Pancreas (tissue), 10 donors: ENCODE results near the gene HAUS7. TPM values are rescaled to one million over a fixed set of nuclear protein-coding genes. Genes with fewer than 3 reads are reported as not detected.
A peak's percentile ranks its signal among the peaks of the same experiment; 100 is the strongest.

ENCODE experiments used
- ATAC-seq, 4 donors: fragments of 200-7000 bp; cut with Tn5 transposase; one replicate each; pipeline versions ENCODE4 v1.8.0 to v1.9.1; 2020; ENCODE audit warnings: mild to moderate bottlenecking in 4 of 4, moderate library complexity in 4 of 4
- DNase-seq, 6 donors: peaks; one replicate each; pipeline ENCODE4 v3.0.0-alpha.2; 2020
- FAIRE-seq: peaks from 2 replicates; lab custom pipeline; 2012; peaks lifted over from hg19 to GRCh38; lab: Jason Lieb, UNC
- H3K27ac ChIP-seq, 4 donors: fragments of 200-600 bp; sonication (generic); 1 replicate in 3 of 4; 2 replicates in 1 of 4; pipeline versions ENCODE4 v1.5.0 to v1.8.0; 2020
- H3K27me3 ChIP-seq, 4 donors: fragments of 200-600 bp; one replicate each; pipeline ENCODE4 v1.8.0; 2021
- H3K36me3 ChIP-seq, 3 donors: fragments of 200-600 bp; sonication (generic) in 1 of 3; one replicate each; pipeline versions ENCODE4 v1.5.0 to v1.8.0; 2020 to 2021
- H3K4me1 ChIP-seq, 3 donors: fragments of 200-600 bp; one replicate each; pipeline ENCODE4 v1.8.0; 2021
- H3K4me3 ChIP-seq, 4 donors: fragments of 200-600 bp; sonication (generic) in 2 of 4; one replicate each; pipeline versions ENCODE4 v1.5.0 to v1.8.0; 2020 to 2021
- H3K9me3 ChIP-seq, 4 donors: fragments of 200-600 bp; one replicate each; pipeline ENCODE4 v1.8.0; 2021
- CTCF ChIP-seq, 4 donors: fragments of 200-600 bp; sonication (generic) in 3 of 4; IDR thresholded peaks; one replicate each; pipeline versions ENCODE4 v1.5.0 to v1.8.0; 2021; ENCODE audit warnings: antibody characterized with exemption in 4 of 4
- WGBS, 2 donors: extraction: QIAGEN DNeasy Blood & Tissue Kit; methylation state at CpG; one replicate each; pipeline ENCODE4 v1.1.7; 2013; 5-methylcytosine and 5-hydroxymethylcytosine counted together
- intact Hi-C, 3 donors: fragments of 100-400 bp; cut with DNase I; formaldehyde crosslinking; loops; one replicate each; pipeline versions ENCODE4 v1.11.1 to v1.14.2; 2022
- polyA plus RNA-seq, 2 donors: library from polyadenylated mRNA; stranded (reverse); fragments of 200-250 nt; gene quantifications; one replicate each; pipeline ENCODE4 v1.2.3, GENCODE V29; 2013
- total RNA-seq, 6 donors: library from RNA; stranded (reverse); fragmentation: NEBNext Ultra II Directional in 4 of 6; extraction: Animal tissue kit (Norgen Biotek cat#: 25700) in 4 of 6; gene quantifications; one replicate each; pipeline versions ENCODE4 v1.2.1 to v1.2.4, GENCODE V29; 2021 to 2023
- donor health status: healthy with polysubstance abuse.
- donor health status: DM: no; HTN: no; CAD: no; lungs with moderate emphysema.
- donor health status: DM: no; HTN: no; CAD: no.
- donor health status: control.
- donor health status: control.
- donor health status: Bipolar disorder and iron deficiency.
- donor health status: DM: yes; HTN: yes; CAD: no.
- donor health status: DM: no; HTN: no; CAD: no.
- donor health status: DM: no; HTN: no; CAD: no.
- donor health status: DM: yes; HTN: yes; CAD: no.

Gene HAUS7
- total and polyA plus RNA-seq, 8 donors: 4.9 to 44.1 (median 9.5) TPM

DNA sequence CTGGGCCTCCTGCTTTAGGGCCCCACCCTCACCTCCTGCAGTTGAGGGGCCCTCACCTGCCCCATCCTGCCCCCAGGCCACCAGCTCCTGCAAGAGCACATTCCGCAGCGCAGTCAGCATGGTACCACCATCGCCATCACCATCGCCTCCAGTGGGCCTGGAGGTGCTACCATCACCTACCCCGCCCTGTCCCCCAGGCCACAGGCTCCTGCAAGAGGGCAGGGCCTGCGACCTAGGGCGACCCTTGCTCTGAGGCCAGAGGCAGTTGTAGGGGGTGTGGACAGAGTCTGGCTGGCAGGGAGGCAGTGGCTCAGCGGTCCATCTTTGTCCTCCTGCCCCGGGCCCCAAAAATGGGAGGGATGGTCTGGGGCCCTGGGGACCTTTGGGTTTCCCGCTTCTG lies 3.9 kb upstream of the HAUS7 start:
- TF ChIP-seq CTCF (IDR thresholded peaks at IDR 0.05): no peak
- no peak for DNase-seq
- intact Hi-C loops: no loop called here
- Histone ChIP-seq H3K27me3 (no peaks in the 10 kb centered on the region), H3K4me3 (no peak overlapping the region), H3K36me3 (no peaks in the 10 kb centered on the region), H3K27ac (no peak overlapping the region), H3K9me3 (no peaks in the 10 kb centered on the region), H3K4me1 (no peaks in the 10 kb centered on the region)
- FAIRE-seq: no peak
- no peak for ATAC-seq
- 82 to 92% methylated on average over 9 to 10 of the region's 10 CpGs for WGBS, 2 donors

GRCh38 chrX:153473126-153473525 lies 2.8 kb upstream of the HAUS7 start:
- H3K36me3 ChIP-seq: no peaks in the 10 kb centered on the region
- FAIRE-seq (no peak), ATAC-seq (no peak), DNase-seq (no peak)
- no peaks in the 10 kb centered on the region for H3K9me3 ChIP-seq
- H3K4me3 ChIP-seq: no peak overlapping the region
- WGBS, 2 donors: 88 to 92% methylated on average over 10 of the region's 10 CpGs
- H3K4me1 ChIP-seq: no peaks in the 10 kb centered on the region
- no peaks in the 10 kb centered on the region for H3K27me3 ChIP-seq
- intact Hi-C loops: no loop called here
- H3K27ac ChIP-seq: no peak overlapping the region
- no peak for TF ChIP-seq CTCF (IDR thresholded peaks at IDR 0.05)

DNA sequence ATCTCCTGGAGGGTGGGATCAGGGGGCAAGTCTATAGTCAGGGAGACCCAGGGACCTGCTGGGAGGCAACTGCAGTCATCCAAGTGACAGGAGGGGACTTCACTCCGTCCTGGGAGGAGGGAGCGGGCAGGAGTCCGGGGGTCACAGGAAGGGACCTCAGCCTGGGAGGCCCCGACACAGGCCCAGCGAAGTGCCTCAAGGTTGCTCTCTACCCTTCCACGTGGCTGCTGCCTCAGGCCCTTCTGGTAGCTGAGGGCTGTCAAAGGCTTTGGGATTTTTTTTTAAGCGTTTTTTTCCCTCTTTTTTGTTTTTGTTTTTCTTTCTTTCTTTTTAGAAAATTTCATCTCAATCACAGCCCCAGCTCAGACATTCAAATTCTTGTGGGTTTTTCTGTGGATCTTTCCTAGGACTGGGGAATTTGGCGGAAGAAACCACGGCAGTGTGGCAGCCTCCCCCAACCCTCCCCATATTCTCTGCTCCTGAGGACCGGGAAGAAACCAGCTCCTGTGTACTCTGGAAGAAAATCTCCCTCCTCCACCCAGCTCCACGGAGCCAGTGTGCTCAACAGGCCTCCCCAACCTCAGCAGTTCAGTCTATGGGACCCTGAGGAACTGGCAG lies 1.4 kb upstream of the HAUS7 start:
- TF ChIP-seq CTCF (IDR thresholded peaks at IDR 0.05): no peak
- ATAC-seq (no peak), FAIRE-seq (no peak), DNase-seq (no peak)
- no peaks in the 10 kb centered on the region for H3K9me3 ChIP-seq
- intact Hi-C loops: no loop called here
- no peaks in the 10 kb centered on the region for H3K36me3 ChIP-seq
- no peak overlapping the region for H3K4me3 ChIP-seq
- 62 to 64% methylated on average over 11 of the region's 11 CpGs for WGBS, 2 donors
- H3K27me3 ChIP-seq: no peaks in the 10 kb centered on the region
- no peak overlapping the region for H3K27ac ChIP-seq
- no peaks in the 10 kb centered on the region for H3K4me1 ChIP-seq

- no peaks in the 10 kb centered on the region for H3K9me3 ChIP-seq
- DNase-seq: peak in 1 of 6 donors; percentile 52
- no peaks in the 10 kb centered on the region for H3K27me3 ChIP-seq
- no peak for FAIRE-seq
- ATAC-seq: peak; percentile 13 to 40 (median 16)
- H3K4me1 ChIP-seq: no peaks in the 10 kb centered on the region
- WGBS, 2 donors: 1 to 13% methylated on average over 31 to 32 of the region's 32 CpGs
- H3K36me3 ChIP-seq: no peaks in the 10 kb centered on the region
- no peak for TF ChIP-seq CTCF (IDR thresholded peaks at IDR 0.05)
- peak overlapping the region; percentile 40 to 70 (median 50) for H3K4me3 ChIP-seq
- intact Hi-C loops: no loop called here
- peak overlapping the region in 1 of 4 donors; percentile 41 for H3K27ac ChIP-seq
Observed at GRCh38 chrX:153469811-153470410, 465 bp downstream of the HAUS7 start.

DNA sequence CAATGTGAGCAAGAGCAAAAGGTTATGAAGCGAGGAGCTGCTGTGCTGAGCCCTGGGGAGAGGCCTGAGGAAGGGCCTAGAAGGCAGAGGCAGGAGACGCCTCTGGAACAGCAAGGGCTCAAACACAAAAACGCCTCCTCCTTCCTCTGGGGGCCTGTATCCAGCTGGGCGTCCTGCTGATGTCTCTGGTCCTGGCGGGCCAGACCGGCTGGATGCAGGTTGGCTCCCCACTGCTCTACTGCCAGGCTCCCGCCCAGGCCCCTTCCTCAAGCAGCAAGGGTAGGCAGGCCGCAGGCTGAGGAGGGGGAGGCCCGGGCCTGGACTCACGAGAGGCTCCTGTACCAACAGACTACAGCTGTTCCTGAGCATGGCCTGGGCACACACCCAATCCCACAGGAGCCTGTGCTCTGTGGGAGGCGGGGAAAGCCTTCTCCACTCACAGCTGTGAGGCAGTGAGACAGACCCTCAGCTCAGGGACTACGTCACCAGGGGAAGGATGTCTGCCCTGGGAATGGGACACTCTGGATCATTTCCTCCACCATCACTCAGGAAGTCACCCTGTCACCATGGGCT lies 2.3 kb downstream of the HAUS7 start:
- Histone ChIP-seq H3K27ac (no peak overlapping the region), H3K4me1 (no peaks in the 10 kb centered on the region), H3K4me3 (no peak overlapping the region), H3K27me3 (no peaks in the 10 kb centered on the region), H3K36me3 (no peaks in the 10 kb centered on the region), H3K9me3 (no peaks in the 10 kb centered on the region)
- intact Hi-C loops: no loop called here
- DNase-seq (no peak), ATAC-seq (no peak), FAIRE-seq (no peak)
- TF ChIP-seq CTCF (IDR thresholded peaks at IDR 0.05): no peak
- WGBS, 2 donors: 84 to 90% methylated on average over 11 to 12 of the region's 12 CpGs
